ENCODE results near the gene RBAK.

GRCh38 chr7:5116359-5116758 lies 70.7 kb downstream of the RBAK start:
- TF ChIP-seq, protein P1, sequence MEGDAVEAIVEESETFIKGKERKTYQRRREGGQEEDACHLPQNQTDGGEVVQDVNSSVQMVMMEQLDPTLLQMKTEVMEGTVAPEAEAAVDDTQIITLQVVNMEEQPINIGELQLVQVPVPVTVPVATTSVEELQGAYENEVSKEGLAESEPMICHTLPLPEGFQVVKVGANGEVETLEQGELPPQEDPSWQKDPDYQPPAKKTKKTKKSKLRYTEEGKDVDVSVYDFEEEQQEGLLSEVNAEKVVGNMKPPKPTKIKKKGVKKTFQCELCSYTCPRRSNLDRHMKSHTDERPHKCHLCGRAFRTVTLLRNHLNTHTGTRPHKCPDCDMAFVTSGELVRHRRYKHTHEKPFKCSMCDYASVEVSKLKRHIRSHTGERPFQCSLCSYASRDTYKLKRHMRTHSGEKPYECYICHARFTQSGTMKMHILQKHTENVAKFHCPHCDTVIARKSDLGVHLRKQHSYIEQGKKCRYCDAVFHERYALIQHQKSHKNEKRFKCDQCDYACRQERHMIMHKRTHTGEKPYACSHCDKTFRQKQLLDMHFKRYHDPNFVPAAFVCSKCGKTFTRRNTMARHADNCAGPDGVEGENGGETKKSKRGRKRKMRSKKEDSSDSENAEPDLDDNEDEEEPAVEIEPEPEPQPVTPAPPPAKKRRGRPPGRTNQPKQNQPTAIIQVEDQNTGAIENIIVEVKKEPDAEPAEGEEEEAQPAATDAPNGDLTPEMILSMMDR (IDR thresholded peaks at IDR 0.05; ENCODE audit: low read depth, low read length) = no peak
- TF ChIP-seq MAX (IDR thresholded peaks at IDR 0.05; ENCODE audit: low read depth, low read length) (no peak), POLR2A (IDR thresholded peaks at IDR 0.05; ENCODE audit: extremely low read depth, insufficient read length) (no peak), MYC (IDR thresholded peaks at IDR 0.05; ENCODE audit: low read depth, low read length) (no peak)

Measured in NB4 (cell line).